ENCODE measurements around the gene KIF26B.
"Not testable (repeated sequence)": the region's sequence is repeated elsewhere in the genome, so short reads cannot be mapped to it uniquely, and the experiment has no call there.

KIF26B gene

DNA sequence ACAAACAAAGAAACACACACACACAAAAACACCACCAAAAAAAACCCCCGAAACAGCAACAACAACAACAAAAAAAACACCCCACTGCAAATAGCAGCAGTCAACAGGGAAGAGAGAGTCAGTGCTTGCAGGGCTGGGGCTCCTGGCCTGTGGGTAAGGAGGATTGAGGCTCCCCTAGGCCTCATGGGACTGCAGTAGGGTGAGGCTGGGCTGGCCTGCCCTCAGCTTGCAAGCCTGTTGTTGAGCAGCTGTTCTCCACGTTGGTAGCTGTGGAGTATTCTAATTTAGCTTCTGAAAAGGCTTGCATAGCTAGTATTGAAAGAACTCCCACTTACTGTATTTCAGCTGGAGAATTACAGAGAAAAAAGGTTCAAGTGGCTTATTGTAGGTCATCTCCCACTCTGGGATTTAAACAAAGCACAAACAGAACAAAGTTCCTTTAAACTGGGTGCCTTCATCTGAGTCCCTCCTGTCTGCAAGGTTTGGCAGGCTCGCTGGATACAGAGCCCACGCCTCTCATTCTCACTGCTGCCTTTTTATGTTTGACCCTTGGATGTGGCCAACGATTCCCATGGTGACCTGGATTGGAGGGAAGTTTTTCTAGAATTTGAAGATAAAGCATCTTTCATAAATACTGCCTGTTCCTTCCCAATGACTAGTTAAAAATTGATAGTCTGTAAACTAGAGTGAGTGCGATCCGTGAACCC, 247.2 kb downstream of the KIF26B start:
- DNase-seq = no peak

DNA sequence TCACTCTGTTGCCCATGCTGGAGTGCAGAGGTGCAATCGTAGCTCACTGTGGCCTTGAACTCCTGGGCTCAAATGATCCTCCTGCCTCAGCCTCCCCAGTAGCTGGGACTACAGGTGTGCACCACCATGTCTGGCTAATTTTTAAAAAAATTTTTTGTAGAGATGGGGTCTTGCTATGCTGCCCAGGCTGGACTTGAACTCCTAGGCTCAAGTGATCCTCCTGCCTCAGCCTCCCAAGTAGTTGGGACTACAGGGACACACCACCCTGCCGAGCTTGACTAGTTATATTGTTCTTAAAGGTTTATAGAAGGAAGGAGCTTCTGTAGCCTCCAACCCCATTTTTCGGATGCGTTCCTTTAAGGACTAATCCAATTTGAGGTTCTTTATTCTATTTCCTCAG, 248.2 kb downstream of the KIF26B start:
- DNase-seq = not testable (repeated sequence)

DNA sequence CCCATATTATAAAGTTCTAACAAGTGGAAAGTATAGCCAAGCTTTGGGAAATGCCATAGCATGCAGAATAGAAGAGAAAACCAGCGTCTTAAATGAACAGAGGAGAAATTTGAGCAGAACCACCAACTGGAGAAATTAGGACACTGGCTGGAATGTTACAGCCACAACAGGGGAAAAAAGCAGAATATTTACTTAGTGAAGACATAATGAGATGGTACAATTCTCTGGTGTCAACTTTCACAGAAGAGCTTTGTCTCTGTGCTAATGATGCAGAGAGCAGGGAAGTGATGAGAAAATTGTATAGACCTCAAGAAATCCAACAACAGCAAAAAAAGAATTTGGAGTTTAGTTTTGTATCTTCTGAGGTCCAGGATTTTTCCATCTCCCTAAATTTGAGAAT, 249.7 kb downstream of the KIF26B start:
- no peak for DNase-seq

DNA sequence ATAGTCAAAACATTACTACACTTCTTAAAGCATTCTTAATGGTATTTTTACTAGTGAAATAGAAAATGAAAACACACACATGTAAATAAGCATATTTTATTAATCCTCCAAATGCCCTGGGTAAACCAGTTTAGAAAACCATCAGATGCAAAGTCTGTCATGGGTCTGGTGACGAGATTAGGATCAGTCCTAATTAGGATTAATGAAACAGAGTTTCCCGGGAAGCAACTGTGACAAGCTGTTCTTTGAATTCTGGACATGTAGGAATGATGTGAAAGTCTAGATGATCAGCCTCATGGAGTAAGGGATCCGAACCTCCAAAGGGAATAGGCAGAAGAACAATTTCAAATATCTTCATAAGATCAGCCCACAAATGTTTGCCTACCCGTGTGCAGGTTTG, 250.2 kb downstream of the KIF26B start:
- no peak for DNase-seq

DNA sequence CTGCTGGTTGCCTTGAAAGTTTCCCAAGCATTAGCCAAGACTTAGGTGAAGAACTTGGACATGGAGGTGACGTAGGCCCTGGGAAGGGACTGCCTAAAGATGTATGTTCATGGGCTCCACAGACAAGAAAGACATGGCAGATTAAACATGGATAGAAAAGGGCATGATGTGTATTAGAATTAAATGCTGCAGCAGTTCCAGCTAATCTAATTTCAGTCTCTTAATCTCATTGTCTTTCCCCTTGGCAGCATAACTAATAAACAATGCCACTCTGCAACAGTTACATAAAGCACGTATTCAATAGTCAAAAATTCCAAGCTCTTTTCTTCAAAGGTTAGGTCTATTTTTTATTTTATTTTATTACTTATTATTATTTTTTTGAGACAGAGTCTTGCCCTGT, 251.6 kb downstream of the KIF26B start:
- no peak for DNase-seq

DNA sequence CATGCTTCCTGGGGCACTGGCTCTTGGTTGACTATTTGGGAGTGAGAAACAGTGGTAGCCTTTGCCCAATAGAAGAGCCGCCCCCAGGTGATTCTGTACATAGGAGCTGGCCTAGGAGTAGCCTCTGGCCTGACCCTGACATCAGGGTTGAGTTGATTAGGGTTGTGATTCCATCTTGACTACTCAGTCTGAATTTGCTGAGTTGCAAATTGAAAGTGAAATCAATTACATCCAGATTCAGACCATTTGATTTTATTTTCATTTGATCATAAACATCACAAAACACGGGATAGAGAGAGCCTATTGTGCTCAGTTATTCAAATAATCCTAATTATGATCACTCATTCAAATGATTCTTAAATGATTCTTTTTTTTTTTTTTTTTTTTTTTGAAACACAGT, 253.2 kb downstream of the KIF26B start:
- DNase-seq = no peak

DNA sequence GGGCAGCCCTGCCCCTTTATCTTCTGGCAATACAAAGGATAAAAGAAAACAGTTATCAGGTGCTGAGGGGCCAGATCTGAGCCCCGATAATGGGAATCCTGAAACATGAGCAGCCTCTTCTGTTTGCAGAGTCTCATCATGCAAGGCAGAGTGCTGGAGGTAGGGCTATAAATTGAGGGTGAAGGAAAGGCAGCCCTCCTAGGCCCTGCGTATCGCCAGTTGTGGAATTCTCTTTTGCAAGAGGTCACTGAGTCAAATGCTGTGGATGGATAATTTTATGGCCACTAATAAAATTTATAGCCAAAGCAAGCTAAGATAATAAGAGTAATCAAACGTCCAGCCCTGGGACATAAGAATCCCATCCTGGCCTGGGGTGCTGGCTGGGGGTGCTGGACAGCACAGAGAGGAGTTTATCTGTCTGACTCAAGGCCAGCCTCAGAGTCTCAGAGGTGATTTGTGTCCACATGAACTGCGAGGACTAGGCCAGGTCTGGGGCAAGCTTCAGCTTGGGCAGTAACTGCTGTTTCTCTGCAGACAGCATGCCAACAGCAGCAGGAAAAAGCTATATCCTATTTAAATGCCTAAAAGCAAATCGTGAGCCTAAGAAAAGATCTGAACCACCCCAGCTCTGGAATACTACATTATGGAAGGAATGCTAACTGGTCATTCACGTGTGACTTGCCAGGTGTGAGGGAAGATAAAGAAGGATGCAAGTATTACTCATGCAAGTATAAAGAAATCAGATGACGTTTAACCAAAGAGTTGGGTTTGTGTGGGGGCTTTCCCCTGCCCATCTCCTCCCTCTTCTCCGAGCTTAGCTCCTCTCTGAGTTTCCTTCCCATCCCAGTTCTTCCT, 254.8 kb downstream of the KIF26B start:
- DNase-seq = no peak

DNA sequence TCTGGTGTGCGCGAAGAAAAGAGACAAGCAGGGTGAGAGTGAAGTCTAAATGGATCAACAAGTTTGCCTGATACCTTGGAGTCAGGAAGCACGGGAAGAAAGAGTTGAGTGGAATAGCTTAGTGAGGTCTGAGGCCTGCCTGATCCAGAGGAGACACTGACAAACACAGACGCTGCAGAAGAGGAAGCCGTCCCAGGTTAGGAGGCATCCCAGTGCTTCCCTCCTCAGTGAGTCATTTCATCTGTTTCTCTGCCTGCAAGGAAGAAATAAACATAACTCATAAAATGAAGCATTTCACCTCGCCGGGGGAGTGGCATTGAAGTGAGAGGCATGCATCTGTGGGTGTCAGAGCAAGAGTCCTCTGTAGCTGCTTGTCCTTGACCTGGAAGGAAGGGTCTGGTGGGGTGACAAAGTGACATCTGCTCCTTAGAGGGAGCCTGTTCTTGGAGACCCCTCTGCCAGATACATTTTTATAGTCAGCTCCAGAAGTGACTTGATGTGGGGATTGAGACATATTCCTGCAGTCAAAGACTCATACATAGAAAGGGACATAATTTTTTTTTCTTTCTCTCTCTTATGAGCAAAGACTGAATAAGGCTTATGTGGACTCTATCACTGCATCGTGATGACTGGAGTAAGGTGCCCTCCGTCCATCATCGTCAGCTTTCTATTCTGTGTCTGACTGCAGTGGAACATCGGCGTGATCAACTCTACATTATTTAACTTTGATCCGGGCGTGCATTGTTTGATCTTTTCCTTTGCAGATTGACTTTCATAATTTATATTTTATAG, 256.7 kb downstream of the KIF26B start:
- DNase-seq = no peak

DNA sequence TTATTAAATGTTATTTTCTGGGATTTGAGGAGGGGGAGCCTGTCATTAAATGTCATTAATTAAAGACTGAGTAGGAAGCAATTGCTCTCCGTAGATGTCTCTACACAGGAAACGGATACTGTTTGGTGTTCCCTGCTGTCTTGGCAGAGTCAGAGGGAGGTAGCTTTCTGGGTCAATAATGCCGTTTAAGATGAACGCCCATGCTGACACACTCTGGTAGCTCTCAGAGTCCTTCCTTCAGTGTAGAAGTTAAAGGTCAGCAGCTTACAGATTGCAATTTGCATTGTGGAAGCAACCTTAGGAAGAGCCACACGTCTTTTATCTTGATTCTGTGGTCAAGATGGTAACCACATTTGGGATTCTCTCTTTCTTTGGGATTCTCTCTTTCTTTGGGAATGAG, 257.5 kb downstream of the KIF26B start:
- no peak for DNase-seq

DNA sequence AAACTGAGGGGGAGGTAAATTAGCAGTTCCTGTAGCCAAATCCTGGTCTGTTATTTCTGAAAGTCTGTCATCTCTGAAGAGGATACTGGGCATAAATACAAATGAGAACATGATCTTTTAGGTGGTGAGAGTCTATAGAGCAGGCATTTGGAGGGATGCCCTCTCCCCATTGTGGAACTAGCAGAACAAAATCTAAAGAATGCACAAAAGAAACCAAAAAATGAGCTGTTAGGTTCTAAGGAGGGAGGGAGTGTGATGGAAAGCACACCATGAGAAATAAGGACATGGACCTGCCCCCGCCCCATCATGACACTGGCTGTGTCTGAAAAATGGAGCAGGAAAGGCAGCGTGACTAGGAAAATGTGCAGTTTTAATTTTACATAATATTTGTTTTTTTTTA, 262.0 kb downstream of the KIF26B start:
- DNase-seq = no peak

DNA sequence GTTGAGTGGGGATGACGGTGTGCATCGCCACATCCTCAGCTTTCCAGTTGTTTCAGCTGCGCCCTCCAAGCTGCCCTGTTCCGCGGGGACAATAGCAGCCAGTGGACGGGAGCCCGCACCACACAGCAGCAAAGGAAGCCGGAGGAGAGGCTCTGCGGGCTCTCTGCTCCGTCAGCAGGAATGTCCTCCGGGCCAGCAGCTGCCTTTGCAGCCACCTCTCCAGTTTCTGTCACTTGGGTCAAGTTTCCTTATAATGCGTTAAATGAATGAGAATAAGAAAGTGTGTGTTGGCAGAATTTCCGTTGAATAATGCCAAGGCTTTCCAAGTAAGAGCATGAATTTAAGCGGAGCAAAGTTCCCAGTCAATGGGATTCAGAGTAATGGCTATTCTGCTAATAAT, 263.3 kb downstream of the KIF26B start:
- DNase-seq = no peak

DNA sequence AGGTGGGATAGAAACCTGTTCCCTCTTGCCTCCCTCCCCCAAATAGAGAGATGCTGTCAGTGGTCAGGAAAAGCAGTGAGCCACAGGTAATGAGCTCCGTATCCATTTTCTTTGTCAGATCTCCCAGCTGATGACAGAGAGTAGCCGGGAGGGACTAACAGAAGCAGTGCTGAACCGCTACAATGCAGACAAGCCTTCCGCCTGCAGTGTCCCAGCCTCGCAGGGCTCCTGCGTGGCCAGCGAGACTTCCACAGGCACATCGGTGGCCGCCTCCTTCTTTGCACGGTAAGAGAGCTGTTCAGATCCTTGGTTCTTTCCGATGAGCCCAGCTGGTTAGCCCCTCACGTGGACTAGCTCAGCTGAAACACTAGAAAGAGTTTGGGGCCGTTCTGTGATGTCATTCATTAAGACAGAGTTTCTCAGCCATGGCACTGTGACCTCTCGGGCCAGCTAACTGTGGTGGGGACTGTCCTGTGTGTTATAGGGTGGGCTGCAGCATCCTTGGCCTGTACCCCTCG, 264.7 kb downstream of the KIF26B start:
- no peak for DNase-seq

DNA sequence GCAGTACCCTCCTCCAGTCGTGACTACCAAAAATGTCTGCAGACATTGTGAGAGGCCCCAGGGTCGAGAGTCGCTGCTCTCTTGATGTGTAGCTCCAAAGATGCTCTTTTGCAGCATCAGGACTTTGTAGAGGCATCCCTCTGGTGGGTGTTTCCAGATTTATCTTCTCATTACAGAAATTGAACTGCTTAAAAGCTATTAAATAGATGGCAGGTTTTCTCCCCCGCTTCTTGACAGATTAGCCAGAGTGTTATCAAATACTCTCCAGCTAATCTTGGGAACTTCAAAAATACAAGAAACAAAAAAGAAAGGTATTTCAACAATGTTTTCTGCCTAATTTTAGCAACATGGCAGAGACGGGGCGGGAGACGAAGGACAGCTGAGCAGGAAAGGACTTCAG, 265.2 kb downstream of the KIF26B start:
- no peak for DNase-seq

DNA sequence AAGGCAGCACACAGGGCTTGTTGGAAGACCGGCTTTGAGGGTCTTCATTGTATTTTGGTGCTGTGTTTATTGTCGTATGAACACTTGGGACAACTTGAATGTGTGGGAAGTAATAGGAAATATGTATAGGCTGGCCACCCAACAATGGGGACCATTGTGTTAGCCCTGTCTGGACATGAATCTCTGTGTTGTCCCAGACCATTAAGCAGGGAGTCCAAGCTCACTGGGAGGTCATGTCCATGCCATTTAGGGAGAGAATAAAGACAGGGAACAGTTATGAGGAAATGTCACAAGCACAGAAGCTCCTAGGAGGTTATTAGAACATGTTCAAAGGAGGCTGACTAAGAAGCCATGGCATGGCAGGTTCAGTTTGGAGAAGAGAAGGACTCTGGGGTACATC, 266.1 kb downstream of the KIF26B start:
- no peak for DNase-seq

DNA sequence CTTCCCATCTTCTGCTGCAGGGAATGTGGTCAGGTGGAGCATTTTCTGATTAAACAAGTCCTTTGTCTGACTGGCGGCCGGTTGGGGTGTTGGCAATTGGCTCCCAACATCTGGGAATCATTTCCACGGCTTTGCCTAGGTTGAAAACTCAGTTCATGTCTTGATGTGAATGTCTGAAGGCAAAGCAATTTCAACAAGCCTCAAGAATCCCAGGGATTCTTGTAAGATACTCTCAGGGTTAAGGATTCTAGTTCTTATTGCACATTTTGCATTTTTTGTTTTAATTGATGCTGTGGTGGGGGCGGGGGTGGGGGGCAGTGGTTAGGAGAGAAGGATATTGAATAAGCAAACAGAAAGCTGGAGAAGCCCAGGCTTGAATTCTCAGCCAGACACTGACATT, 273.9 kb downstream of the KIF26B start:
- no peak for DNase-seq

DNA sequence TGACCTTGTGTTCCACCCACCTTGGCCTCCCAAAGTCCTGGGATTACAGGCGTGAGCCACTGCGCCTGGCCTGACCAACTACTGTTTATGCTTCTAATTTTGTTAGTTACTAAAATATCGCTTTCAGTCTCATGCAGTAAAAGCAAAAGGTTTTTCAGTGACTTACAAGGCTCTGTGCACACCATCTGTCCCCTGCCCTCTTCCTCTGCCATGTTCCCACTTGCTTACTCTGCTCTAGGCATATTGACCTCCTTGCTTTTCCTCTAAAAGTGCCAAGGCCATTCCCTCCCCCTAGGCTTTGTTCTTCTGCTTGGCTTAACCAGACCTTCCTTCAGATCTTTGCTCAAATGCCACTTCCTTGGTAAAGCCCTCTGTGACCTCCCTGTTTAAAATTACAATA, 276.9 kb downstream of the KIF26B start:
- no peak for DNase-seq

DNA sequence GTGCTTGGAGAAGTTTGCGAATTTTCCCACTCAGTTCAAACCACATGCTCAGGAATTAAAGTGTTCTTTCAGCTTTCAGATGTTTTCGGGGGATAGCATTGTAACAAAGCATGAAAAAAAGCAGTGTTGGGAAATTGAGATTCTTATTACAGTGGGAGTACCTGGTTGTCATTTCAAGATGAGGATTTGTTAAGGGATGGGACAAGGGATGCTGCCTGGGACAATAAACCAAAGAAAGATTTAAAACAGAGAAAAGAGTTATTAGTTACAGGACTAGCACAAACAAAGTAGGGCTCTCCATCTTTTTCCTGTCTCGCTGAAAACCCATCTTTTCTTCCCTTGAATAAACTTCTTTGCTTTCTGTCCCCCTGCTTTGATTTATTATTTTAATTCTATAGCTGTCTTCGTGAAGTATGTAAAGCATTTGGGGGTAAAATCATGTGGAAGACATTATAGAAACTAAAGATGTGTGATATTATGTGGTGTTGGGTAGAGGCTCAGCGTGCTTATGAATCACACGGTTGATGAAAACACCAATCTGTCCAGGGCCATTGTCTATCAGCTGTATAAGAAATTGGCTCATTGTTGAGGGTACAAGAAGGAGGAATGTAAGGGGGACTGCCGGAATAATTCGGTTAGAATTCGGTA, 277.6 kb downstream of the KIF26B start:
- no peak for DNase-seq

DNA sequence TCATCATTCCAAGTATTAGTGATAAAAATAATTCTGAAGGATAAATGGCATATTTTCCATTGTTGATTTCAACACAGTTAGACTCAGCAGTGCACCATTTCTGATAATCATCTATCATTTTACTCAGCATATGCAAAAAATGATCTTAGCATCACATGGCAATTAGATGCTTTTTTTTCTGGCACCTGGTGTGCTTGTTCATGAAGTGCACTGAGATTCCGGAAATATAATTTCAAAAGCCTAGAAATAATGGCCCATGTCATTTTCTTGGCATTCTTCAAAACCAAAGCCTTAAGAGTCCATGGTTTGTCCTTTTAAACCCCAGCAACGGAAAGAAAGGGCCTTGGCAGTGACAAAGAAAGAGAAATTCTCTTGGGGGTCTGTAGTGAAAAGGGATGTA, 278.8 kb downstream of the KIF26B start:
- no peak for DNase-seq

DNA sequence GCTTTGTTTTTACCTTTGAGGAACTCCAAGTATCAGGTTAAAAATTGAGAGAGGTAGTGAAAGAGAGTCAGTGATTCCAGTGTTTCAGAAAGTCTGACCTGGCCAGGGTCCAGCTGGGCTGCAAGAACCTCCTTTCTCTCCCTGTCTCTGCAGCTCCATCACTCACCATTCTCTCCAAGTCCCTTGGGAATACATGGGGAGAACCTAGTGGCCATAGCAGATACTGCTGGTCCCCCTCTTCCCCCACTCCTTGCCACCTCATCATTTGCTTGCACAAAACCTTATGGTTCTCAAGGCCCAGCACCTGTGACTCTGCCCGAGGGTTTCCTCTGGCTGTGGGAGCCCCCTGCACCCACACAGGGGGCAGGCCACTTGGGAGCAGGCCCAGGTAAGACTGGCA, 279.5 kb downstream of the KIF26B start:
- no peak for DNase-seq

DNA sequence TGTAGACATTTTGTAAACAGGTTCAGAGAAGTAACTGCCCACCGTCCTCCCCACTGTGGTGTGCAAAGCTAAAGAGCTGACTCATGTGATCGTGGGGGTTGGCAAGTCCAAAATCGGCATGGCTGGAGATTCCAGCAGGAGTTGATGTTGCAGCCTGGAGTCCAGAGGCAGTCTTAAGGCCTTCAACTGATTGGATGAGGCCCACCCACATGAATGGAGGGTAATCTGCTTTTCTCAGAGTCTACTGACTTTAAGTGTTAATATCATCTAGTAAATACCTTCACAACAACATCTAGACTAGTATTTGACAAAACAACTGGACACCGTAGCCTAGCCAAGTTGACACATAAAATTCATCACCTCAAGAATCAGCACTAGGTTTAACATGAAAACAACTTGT, 281.6 kb downstream of the KIF26B start:
- DNase-seq = no peak

DNA sequence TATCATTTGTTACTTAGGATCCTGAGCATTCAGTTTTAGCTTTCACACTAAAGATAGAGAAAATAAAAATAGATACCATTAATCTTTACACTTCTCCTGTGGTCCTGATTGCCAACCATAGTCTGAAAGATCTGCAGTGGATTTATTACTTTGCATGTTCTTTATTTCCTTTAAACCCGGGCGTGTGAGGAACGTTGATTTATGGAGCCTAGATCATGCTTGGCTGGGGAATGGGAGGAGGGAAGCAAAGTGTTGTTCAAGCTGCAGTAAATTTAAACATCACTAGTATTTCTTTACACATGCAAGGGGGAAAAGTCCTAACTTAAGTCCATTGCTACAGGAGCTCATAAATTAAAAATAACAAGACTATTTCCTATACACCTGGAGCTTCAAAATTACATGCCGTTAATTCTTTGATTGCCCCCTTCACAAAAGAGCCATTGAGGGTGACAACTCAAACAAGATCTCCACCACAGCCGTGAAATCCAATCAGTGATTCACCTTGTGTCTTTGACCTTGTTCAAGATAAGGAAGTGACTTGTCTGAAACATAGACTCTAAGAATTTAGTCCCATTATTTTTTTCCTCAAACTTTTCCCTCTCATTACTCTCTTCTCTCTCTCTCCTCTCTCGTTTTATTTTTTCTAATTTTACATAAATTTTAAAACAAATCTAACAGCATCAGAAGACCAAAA, 282.7 kb downstream of the KIF26B start:
- no peak for DNase-seq

DNA sequence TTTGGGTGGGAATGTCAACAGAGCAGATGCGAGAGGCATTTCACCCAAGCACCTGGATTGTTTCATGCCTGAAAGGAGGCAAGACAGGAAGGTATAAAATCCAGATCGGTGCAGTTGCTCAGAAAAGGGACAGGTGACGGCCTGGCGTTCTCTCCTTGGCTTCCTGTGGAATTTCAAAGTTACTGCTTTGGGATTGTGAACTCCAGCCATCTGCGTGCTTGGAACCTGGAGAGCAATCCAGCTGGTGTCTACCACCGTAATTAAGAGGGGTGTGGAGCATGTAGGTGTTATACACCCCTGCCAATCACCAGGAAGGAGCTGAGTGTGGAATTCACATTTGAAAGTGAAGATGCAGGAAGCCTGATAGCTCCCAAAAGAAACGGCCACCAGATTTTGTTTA, 286.1 kb downstream of the KIF26B start:
- no peak for DNase-seq
